GM19240 (cell line): Measurements from ENCODE around the gene PLD3.
A peak's percentile ranks its signal among the peaks of the same experiment; 100 is the strongest.
"Not testable (repeated sequence)": the region's sequence is repeated elsewhere in the genome, so short reads cannot be mapped to it uniquely, and the experiment has no call there.

Experiments
- DNase-seq: peaks from one replicate; pipeline ENCODE4 v3.0.0; 2011; ENCODE audit warnings: low spot score; ENCODE audit not compliant: insufficient read length

The PLD3 gene

DNA sequence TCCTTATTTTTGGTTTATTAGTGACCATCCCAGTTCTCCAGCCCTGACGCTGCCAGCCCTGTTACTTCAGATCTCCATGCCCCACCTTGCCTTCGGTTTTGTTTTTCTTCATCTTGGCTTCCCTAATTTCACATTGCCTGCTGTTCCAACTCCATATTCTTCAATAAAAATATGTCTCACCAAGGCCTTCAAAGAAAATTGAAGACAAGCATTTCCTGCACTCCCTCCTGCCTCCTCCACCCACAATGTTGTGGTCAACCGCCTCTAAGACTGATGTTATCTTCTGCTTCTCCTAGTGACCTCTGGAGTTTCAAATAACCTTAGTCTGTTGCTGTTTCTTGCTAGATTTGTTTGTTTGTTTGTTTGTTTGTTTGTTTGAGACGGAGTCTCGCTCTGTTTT lies 14.6 kb downstream of the PLD3 start:
- DNase-seq, result no peak

DNA sequence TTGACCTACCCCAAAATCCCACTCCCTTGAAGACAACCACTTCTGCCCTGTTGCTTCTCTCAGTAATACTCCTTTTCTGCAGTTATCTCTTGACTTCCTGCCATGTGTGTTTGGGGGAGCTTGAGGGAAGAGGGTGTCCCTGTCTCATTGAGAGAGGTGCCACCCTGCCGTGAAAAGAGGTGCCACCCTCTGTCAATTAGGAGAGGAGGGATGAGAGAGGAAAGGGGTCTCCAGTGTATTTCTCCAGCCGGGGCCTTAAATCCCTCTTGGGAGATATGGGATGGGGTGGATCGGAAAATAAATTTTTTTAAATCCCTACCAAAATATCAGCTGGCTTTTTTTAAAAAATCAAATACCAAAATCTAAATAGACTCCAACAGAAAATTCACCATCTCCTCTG lies 16.5 kb downstream of the PLD3 start:
- no peak for DNase-seq

GRCh38 chr19:40365613-40366401 lies 17.3 kb downstream of the PLD3 start:
- peak; percentile 91 for DNase-seq

GRCh38 chr19:40366697-40367561 lies 18.4 kb downstream of the PLD3 start:
- DNase-seq, result no peak

DNA sequence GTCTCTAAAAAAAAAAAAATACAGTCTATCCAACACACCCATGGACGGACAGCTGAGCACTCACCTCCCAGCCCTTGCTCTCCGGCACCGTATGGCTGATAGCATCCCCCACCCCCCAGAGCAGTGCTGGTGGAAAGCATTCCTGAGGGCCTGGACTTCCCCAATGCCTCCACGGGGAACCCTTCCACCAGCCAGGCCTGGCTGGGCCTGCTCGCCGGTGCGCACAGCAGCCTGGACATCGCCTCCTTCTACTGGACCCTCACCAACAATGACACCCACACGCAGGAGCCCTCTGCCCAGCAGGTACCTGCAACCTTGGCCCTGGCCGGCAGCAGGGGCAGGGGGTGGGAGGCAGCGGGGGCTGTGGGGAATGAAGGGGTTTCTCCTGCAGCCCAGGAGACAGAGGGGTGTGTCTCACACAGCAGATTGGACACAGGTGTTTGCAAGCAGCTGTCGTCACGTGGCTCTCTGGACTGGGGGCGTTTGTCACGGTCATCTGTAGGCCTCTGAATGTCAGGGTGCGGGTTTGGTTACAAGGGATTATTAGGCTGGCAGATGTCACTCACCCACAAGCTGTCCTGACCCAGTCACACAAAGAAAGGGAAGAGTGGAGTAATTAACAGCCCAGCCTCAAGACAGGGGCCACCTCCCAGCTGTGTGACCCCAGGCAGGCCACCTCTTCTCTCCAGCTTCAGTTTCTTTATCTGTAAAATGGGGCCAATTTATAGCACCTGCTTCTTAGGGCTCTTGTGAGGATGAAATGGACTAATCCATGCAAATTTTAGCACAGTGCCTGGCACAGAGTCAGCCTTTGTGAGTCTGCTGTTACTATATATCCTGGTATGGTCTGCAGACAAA lies 19.3 kb downstream of the PLD3 start:
- DNase-seq, result no peak

DNA sequence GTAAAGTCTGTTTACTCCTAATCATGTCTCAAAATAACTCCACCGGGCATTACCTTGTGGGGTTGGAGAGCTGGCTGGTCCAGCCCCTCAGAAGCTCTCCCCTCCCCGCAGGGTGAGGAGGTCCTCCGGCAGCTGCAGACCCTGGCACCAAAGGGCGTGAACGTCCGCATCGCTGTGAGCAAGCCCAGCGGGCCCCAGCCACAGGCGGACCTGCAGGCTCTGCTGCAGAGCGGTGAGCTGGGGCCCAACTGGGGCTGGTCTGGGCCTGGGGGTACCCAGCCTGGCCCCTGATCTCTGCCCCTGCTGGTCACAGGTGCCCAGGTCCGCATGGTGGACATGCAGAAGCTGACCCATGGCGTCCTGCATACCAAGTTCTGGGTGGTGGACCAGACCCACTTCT lies 21.3 kb downstream of the PLD3 start:
- DNase-seq, result no peak

DNA sequence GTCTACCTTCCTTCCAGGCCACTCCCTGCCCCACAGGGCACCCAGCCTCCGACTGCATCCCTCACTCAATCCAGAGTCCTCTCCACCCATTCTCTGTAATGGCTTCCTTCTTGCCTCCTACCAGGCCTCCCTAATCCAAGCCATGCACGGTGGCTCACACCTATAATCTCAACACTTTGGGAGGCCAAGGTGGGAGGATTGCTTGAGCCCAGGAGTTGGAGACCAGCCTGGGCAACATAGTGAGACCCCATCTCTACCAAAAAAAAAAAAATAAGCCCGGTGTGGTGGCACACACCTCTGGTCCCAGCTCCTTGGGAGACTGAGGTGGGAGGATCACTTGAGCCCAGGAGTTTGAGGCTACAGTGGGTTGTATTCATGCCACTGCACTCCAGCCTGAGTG lies 21.8 kb downstream of the PLD3 start:
- not testable (repeated sequence) for DNase-seq

- no peak for DNase-seq
Observed at GRCh38 chr19:40370997-40371801, 22.7 kb downstream of the PLD3 start.

GRCh38 chr19:40371802-40372122 lies 23.3 kb downstream of the PLD3 start:
- no peak for DNase-seq

GRCh38 chr19:40374084-40374483 lies 25.6 kb downstream of the PLD3 start:
- DNase-seq, result no peak

GRCh38 chr19:40376286-40376862 lies 27.9 kb downstream of the PLD3 start:
- no peak for DNase-seq

DNA sequence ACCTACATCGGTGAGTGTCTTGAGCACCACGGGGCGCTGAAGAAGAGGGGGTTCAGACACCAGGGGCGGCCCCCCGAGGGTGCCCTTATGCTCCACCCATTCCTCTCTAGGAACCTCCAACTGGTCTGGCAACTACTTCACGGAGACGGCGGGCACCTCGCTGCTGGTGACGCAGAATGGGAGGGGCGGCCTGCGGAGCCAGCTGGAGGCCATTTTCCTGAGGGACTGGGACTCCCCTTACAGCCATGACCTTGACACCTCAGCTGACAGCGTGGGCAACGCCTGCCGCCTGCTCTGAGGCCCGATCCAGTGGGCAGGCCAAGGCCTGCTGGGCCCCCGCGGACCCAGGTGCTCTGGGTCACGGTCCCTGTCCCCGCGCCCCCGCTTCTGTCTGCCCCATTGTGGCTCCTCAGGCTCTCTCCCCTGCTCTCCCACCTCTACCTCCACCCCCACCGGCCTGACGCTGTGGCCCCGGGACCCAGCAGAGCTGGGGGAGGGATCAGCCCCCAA lies 29.4 kb downstream of the PLD3 start:
- DNase-seq, result no peak

- no peak for DNase-seq
Observed at GRCh38 chr19:40378509-40378908, 30.0 kb downstream of the PLD3 start.

- no peak for DNase-seq
Observed at GRCh38 chr19:40379446-40380198, 31.1 kb downstream of the PLD3 start.

DNA sequence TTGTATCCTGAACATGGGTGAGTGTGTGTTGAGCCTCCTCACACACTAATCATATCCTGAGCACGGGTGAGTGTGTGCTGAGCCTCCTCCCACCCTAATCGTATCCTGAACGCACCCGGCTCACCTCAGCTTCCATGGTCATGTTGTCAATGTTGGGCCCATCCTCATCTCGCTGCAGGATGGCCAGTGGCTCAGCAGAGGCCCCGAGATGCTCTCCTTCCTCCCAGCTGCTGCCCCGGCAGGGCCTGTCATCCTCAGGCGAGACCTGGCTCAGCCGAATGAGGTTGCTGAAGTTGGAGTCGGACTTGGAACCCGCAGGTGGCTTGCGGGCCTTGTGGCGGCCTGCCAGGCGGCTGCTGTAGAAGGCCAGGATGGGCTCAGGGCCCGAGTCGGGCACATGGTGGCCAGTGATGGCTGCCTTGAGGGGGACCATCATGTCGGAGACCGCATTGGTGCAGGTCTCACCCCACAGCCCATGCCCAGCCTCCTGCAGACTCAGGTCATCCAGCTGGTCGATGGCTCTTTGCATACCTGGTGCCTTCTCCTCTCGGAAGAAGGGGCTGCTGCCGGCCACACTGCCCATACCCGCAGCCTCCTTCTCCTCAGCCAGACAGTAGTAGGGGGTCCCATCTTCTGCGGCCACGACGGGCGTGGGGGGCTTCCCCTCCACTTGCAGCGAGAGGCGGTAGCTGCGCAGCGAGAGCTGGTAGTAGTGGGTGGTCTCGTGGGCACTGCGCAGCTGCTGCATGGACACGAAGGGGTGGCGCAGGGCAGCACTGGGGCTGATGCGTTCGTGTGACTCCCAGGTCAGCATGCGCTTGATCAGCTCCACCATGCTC lies 31.9 kb downstream of the PLD3 start:
- DNase-seq, result no peak

- DNase-seq, result no peak
Observed at GRCh38 chr19:40381321-40381720, 32.8 kb downstream of the PLD3 start.

- no peak for DNase-seq
Observed at GRCh38 chr19:40383668-40384248, 35.3 kb downstream of the PLD3 start.

DNA sequence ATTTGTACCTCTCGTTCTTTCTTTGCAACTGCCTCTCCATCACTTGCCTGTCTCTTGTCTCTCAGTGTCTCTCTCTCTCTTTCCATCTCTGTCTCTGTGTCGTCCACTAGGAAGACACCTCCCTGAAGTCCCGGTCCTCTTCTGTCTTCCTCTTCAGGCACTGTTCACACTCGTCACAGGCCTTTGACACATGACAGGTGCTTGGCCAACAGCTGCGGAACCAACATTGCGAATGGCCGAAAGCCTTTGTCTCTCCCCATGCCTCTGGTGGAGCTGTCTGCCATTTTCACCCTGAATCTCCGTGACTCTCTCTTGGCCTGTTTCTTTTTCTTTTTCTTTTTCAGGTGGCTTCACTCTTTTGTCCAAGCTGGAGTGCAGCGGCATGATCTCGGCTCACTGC lies 38.7 kb downstream of the PLD3 start:
- no peak for DNase-seq
